GM18511 (cell line): ENCODE results near the gene IGF2BP2.
"Not testable (repeated sequence)": the region's sequence is repeated elsewhere in the genome, so short reads cannot be mapped to it uniquely, and the experiment has no call there.

Experiments
- ATAC-seq: cut with Tn5 transposase; IDR thresholded peaks from one replicate; pipeline ENCODE4 v1.9.1; 2021; ENCODE audit warnings: mild to moderate bottlenecking, moderate library complexity; ENCODE audit not compliant: unreplicated experiment

IGF2BP2 gene

DNA sequence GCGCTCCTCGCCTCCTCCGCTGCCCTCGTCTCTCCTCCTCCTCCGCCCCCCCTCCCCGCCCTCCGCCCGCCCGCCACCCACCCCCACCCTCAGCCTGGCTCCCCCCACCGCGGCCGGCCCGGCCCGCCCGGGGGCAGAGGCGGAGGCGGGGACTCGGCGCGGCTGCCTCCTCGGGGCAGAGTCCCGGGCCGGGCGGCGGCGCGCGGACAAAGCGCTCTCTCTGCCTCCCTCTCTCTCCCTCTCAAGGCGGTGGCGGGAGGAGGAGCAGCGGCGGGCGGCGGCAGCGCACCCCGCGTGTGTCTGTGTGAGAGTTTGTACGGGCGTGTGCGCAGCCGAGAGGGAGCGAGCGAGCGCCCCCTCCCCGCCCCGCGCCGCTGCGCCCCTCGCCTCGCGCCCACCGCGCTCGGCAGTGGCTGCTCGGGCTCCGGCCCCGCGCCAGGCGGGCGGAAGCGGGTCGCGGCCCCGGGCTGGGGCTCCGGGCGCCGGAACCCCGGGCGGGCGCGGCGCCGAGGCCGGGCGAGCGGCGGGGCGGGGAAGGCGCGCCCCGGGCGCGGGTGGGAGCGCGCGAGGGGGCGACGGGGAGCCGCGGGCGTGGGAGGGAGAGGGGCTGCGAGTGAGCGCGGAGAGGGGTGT, at the start of gene IGF2BP2:
TSS of gene IGF2BP2 (minus strand) at position 37 of the 633 bp plus-strand sequence. CDS start 82 bp downstream, outside the sequence.
- ATAC-seq, result peak; percentile 78

DNA sequence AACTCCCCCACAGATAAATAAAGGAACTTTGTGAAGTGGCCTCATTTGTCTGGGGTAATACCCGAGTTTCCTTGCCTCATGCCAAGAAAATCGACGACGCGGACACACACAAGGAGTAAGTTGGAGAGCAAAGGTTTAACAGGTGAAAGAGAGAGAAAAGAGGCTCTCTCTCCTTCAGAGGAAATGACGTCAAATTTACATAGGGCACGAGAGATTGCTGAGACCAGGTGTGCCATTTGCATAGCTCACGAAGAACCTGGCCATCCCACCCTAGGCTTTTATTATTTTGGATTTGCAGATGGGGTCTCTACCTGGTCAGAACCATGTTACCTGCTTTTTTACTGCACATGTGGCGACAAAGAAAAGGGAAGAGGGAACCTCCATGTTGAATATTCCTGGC, 49.3 kb upstream of the IGF2BP2 start:
- ATAC-seq, result no peak

- no peak for ATAC-seq
These were observed 42.8 kb upstream of the IGF2BP2 start for GRCh38 chr3:185867650-185868049.

- no peak for ATAC-seq
These were observed 42.2 kb upstream of the IGF2BP2 start for GRCh38 chr3:185866995-185867394.

- ATAC-seq, result no peak
These were observed 41.7 kb upstream of the IGF2BP2 start for GRCh38 chr3:185866555-185866954.

- ATAC-seq, result no peak
These were observed 40.4 kb upstream of the IGF2BP2 start for GRCh38 chr3:185865247-185865646.

DNA sequence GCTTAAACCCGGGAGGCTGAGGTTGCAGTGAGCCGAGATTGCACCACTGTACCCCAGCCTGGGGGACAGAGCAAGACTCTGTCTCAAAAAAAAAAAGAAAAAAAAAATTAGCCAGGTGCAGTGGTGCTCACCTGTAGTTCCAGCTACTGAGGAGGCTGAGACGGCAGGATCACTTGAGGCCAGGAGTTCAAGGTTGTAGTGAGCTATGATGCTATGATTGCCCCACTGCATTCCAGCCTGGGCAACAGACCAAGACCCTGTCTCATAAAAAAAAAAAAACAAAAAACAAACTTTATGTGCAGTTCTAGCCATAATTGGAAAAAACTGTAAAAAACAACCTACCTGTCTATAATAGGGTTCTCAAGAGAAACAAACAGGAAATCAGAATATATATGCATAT, 39.9 kb upstream of the IGF2BP2 start:
- ATAC-seq, result no peak

DNA sequence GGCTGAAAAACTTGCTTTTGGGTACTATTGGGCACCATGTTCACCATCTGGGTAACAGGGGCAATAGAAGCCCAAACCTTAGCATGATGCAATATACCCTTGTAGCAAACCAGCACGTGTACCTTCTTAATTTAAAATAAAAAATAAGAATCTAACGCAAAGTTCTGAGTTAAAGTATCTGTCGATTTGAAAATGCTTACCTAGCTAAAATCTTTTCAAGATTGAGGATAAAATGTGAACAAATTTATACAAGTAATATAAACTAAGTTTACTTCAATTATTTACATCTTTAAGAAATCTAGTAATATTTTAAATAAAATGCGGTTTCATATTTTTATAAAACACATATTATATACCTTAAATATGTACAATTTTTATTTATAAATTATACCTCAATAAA, 38.1 kb upstream of the IGF2BP2 start:
- ATAC-seq, result no peak

DNA sequence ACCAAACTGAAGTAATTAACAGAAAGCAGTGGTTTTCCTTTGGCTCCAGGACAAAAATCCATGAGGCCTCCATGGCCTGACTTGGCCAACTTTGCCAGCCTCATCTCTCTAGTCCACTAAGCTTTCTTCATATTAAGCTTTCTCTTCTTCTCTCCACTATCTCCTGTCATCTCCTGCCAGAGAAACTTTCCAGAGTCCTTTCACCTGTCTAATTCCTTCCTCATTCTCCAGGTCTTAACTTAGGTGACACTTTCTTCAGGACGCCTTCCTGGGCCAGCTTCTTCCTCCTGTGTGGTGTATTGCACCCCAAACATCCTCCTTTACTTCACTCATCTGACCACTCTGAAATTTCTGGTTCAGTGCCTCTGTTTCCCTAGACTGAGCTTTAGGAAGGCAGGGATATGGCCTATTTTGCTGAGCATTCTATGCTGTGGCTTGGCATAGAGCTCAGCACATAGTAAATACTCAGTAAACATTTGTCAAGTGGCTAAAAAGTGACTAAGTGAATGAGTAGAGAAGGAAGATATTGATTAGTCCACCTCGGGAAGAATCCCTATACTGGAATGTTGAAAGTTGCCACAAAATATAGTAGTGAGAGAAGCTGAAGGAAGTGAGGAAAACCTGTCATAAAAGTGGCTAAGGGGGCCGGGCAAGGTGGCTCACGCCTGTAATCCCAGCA, 34.6 kb upstream of the IGF2BP2 start:
- ATAC-seq, result no peak

- no peak for ATAC-seq
These were observed 33.8 kb upstream of the IGF2BP2 start for GRCh38 chr3:185858502-185859225.

- ATAC-seq, result no peak
These were observed 32.4 kb upstream of the IGF2BP2 start for GRCh38 chr3:185857208-185857607.

GRCh38 chr3:185856652-185857051, 31.8 kb upstream of the IGF2BP2 start:
- no peak for ATAC-seq

GRCh38 chr3:185853771-185854170, 28.9 kb upstream of the IGF2BP2 start:
- ATAC-seq, result not testable (repeated sequence)

DNA sequence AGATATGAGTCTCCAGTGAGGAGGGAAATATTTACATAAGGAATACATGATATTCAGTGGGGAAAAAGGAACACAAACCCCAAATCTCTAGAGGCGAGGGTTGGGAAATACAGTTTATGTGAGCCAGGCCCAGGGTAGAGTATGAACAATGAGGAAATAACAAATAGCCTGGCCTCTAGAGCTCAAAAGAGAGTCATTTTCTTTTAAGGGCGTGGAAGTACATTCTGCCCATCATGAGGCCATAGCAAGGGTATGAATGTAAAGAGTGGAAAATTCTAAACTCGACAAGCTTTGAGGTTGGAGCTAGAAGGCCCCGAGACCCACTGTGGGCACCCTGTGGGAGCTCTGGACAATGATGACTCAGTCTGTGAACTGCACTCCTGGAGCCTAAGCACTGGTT, 27.8 kb upstream of the IGF2BP2 start:
- ATAC-seq, result no peak

DNA sequence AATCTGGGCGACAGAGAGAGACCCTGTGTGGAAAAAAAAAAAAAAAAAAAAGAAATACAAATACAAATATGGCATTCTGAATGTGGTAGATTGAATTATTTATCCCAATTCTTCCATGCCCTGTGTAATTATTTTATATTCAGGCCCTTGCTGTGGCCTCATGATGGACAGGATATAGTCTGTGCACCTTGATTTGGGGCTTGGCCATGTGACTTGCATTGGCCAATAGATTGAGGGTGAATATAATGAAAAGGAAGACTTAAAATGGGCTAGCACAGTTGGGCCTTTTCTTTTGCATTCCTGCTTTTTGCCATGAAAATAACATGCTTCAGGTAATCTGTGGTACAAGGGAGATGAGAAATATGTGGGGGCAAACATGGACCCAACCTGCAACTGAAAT, 27.1 kb upstream of the IGF2BP2 start:
- no peak for ATAC-seq

DNA sequence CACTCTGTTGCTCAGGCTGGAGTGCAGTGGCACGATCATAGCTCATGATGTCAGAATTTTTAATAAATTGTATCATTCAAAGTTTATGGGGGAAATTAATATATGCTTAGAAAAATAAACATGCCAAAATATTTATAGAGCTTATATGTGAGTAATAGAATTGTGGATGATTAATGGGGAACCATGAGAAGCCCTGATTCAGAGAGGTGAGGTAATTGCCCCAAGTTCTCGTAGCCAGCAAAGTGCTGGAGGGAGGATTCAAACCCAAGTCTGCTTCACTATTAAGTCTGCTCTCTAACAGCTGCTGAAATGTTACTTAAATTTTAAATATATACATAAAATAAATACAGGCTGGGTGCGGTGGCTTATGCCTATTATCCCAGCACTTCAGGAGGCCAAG, 26.2 kb upstream of the IGF2BP2 start:
- ATAC-seq, result no peak

DNA sequence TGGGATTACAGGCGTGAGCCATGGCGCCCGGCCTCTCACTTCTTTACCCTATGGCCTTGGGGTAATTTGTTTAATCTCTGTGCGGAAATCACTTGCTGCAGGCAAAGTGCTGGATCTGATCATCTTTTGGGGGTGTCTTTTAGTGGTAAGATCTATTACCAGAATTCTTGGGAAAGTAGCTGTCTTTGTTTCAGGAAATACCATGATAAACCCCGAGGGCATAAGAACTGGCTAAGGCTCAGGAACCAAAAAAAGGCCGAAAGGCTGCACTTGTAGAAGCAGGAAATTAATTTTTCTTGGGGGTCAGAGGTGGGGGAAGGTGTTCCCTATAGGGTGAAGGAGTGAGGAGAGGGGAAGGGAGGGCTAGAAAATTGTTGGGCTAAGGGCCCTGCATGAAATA, 22.7 kb upstream of the IGF2BP2 start:
- ATAC-seq, result no peak

DNA sequence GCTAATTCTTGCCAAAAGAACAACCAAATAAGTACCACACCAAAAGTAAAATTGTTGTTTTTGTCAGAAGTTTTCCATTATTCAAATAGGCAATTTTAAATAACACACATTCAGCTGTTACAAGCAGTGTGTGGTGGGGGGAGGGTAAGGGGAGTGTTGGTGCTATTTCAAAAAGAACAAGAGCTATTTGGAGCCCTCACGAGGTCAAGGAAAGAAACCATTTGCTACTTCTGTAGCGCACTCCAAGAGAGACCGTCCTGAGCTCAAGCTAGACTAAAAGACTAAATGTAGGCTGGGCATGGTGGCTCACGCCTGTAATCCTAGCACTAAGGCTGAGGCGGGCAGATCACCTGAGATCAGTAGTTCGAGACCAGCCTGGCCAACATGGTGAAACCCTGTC, 21.2 kb upstream of the IGF2BP2 start:
- no peak for ATAC-seq

GRCh38 chr3:185844051-185844450, 19.2 kb upstream of the IGF2BP2 start:
- no peak for ATAC-seq

- ATAC-seq, result no peak
These were observed 18.8 kb upstream of the IGF2BP2 start for GRCh38 chr3:185843635-185844034.

DNA sequence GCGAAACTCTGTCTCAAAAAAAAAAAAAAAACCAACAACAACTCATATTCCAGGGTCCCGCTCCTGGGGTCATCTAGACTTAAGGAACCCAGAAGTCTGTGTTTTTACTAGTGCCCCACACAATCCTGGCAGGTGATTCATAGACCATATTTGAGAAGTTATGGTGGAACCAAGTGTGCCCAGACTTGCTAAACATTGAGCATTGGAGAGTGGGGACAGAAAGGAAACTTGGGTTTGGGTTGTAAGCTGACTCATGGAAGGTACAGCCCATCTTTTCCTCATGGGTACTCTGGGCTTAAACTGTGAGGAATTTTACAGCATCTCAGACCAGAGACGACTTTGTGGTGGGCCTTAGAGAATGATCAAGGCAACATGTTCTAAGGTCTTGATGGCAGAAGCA, 18.3 kb upstream of the IGF2BP2 start:
- ATAC-seq, result no peak

DNA sequence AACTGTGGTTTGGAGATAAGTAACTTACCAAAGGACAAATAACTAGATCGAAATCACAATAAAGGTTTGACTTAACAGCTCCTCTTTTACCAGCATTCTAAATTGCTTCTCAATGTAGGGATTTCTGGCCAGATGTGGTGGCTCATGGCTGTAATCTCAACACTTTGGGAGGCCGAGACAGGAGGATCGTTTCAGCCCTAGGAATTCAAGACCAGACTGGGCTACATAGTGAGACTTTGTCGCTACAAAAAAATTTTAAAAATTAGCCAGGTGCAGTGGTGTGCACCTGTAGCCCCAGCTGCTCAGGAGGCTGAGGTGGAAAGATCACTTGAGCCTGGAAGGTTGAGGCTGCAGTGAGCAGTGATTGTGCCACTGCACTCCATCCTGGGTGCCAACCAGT, 17.4 kb upstream of the IGF2BP2 start:
- ATAC-seq, result no peak
